ENCODE results near the gene GPR171.

- no peak for TF ChIP-seq CTCF (IDR thresholded peaks at IDR 0.05)
- no peak for TF ChIP-seq EP300 (IDR thresholded peaks at IDR 0.05)
- TF ChIP-seq POLR2AphosphoS5 (IDR thresholded peaks at IDR 0.05) = no peak
Observed at GRCh38 chr3:151203051-151203420, at the start of gene GPR171.

Measured in sigmoid colon (tissue), 4 donors.